ENCODE data around the gene TMEM201. TPM values are rescaled to one million over a fixed set of nuclear protein-coding genes. Genes with fewer than 3 reads are reported as not detected.

Gene TMEM201
- total and polyA plus RNA-seq, 4 experiments from 2014 or later = 0.41 to 12.9 (median 7.3) TPM

DNA sequence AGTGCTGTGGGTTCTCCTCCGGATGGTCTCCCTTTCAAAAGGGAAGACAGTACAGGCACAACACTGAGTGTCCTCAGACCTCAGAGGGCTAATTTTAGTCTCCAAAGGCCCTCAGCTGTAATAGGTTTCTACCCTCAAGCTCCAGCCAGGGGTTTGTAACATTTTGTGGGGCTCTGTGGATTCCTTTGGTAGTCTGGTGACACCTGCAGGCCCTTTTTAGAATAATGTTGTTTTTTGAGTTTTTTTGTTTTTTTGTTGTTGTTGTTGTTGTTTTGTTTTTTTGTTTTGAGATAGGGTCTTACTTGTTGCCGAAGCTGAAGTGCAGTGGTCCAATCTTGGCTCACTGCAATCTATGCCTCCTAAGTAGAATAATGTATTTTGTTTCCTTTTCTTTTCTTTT, 15.0 kb upstream of the TMEM201 start:
- H3K9me3 Mint-ChIP-seq = no peaks in the 10 kb centered on the region
- peak overlapping the region in 1 of 7 donors; percentile 13 for H3K27ac Mint-ChIP-seq
- Histone ChIP-seq H3K27ac (ENCODE audit: low read depth, low read length) (no peak overlapping the region), H3K4me3 (ENCODE audit: low read length in 2 of 2) (no peak overlapping the region), H3K9me3 (ENCODE audit: control insufficient read depth in 1 of 2, low read length in 2 of 2) (no peaks in the 10 kb centered on the region), H3K36me3 (ENCODE audit: insufficient read depth, low read length) (peaks cover 4% of the 10 kb centered on the region), H3K4me1 (ENCODE audit: insufficient read depth, low read length) (no peaks in the 10 kb centered on the region), H3K27me3 (ENCODE audit: insufficient read depth, low read length) (no peaks in the 10 kb centered on the region)
- H3K4me3 Mint-ChIP-seq = no peak overlapping the region
- ChIA-PET POLR2A (ENCODE audit: partially characterized antibody) (no interaction called here), CTCF (ENCODE audit: partially characterized antibody) (interaction anchor here (0.7 to 5.6 kb wide), 10 partner anchors 12 to 306 kb away, joined by 3 to 68 read pairs (median 4); partner anchors contain the start of gene SLC25A33)
- peak in 3 of 5 donors; percentile 13 to 22 (median 20) for DNase-seq
- H3K4me1 Mint-ChIP-seq = peaks cover 0 to 1% (median 0%) of the 10 kb centered on the region in 4 donors
- H3K27me3 Mint-ChIP-seq = no peaks in the 10 kb centered on the region
- peaks cover 8 to 41% of the 10 kb centered on the region in 2 donors for H3K36me3 Mint-ChIP-seq
- intact Hi-C loops (cut with micrococcal nuclease) = loop anchor here (10.0 kb wide), 1 partner anchor 279 kb away; the partner anchor contains the start of gene SPSB1

GRCh38 chr1:9575486-9575885, 13.2 kb upstream of the TMEM201 start:
- Mint-ChIP-seq H3K27me3 (no peaks in the 10 kb centered on the region), H3K9me3 (no peaks in the 10 kb centered on the region), H3K36me3 (peaks cover 8 to 37% of the 10 kb centered on the region in 2 donors), H3K27ac (peak overlapping the region in 3 of 7 donors; percentile 30 to 67 (median 35)), H3K4me1 (peaks cover 0 to 1% (median 0%) of the 10 kb centered on the region in 4 donors), H3K4me3 (no peak overlapping the region)
- H3K27ac ChIP-seq (ENCODE audit: low read depth, low read length) = no peak overlapping the region
- H3K4me1 ChIP-seq (ENCODE audit: insufficient read depth, low read length) = no peaks in the 10 kb centered on the region
- H3K36me3 ChIP-seq (ENCODE audit: insufficient read depth, low read length) = peaks cover 4% of the 10 kb centered on the region
- POLR2A ChIA-PET (ENCODE audit: partially characterized antibody) = no interaction called here
- no peak for DNase-seq
- H3K27me3 ChIP-seq (ENCODE audit: insufficient read depth, low read length) = no peaks in the 10 kb centered on the region
- CTCF ChIA-PET (ENCODE audit: partially characterized antibody) = interaction anchor here (0.7 to 5.6 kb wide), 2 partner anchors 80 to 465 kb away, joined by 3 to 68 read pairs; no protein-coding TSS in a partner anchor
- intact Hi-C loops (cut with micrococcal nuclease) = loop anchor here (10.0 kb wide), 1 partner anchor 281 kb away; the partner anchor contains the start of gene SPSB1
- no peaks in the 10 kb centered on the region for H3K9me3 ChIP-seq (ENCODE audit: control insufficient read depth in 1 of 2, low read length in 2 of 2)
- no peak overlapping the region for H3K4me3 ChIP-seq (ENCODE audit: low read length in 2 of 2)

GRCh38 chr1:9576903-9577302, 11.8 kb upstream of the TMEM201 start:
- no peak for DNase-seq
- Mint-ChIP-seq H3K4me3 (no peak overlapping the region), H3K4me1 (peaks cover 0 to 1% (median 0%) of the 10 kb centered on the region in 4 donors), H3K27ac (peak overlapping the region in 1 of 7 donors; percentile 68), H3K36me3 (peaks cover 8 to 37% of the 10 kb centered on the region in 2 donors), H3K27me3 (no peaks in the 10 kb centered on the region), H3K9me3 (no peaks in the 10 kb centered on the region)
- ChIA-PET POLR2A (ENCODE audit: partially characterized antibody) (no interaction called here), CTCF (ENCODE audit: partially characterized antibody) (no interaction called here)
- Histone ChIP-seq H3K27ac (ENCODE audit: low read depth, low read length) (no peak overlapping the region), H3K4me1 (ENCODE audit: insufficient read depth, low read length) (no peaks in the 10 kb centered on the region), H3K36me3 (ENCODE audit: insufficient read depth, low read length) (peaks cover 4% of the 10 kb centered on the region), H3K4me3 (ENCODE audit: low read length in 2 of 2) (no peak overlapping the region), H3K9me3 (ENCODE audit: control insufficient read depth in 1 of 2, low read length in 2 of 2) (no peaks in the 10 kb centered on the region), H3K27me3 (ENCODE audit: insufficient read depth, low read length) (no peaks in the 10 kb centered on the region)
- intact Hi-C loops (cut with micrococcal nuclease) = loop anchor here (10.0 kb wide), 1 partner anchor 282 kb away; the partner anchor contains the start of gene SPSB1

GRCh38 chr1:9577423-9577822, 11.3 kb upstream of the TMEM201 start:
- Mint-ChIP-seq H3K27ac (no peak overlapping the region), H3K4me1 (peaks cover 0 to 1% (median 0%) of the 10 kb centered on the region in 4 donors), H3K4me3 (no peak overlapping the region), H3K27me3 (no peaks in the 10 kb centered on the region), H3K36me3 (peaks cover 8 to 39% of the 10 kb centered on the region in 2 donors), H3K9me3 (no peaks in the 10 kb centered on the region)
- no peak for DNase-seq
- Histone ChIP-seq H3K27me3 (ENCODE audit: insufficient read depth, low read length) (no peaks in the 10 kb centered on the region), H3K9me3 (ENCODE audit: control insufficient read depth in 1 of 2, low read length in 2 of 2) (no peaks in the 10 kb centered on the region), H3K4me1 (ENCODE audit: insufficient read depth, low read length) (no peaks in the 10 kb centered on the region), H3K36me3 (ENCODE audit: insufficient read depth, low read length) (peaks cover 4% of the 10 kb centered on the region), H3K4me3 (ENCODE audit: low read length in 2 of 2) (no peak overlapping the region), H3K27ac (ENCODE audit: low read depth, low read length) (no peak overlapping the region)
- ChIA-PET POLR2A (ENCODE audit: partially characterized antibody) (no interaction called here), CTCF (ENCODE audit: partially characterized antibody) (no interaction called here)
- intact Hi-C loops (cut with micrococcal nuclease) = loop anchor here (10.0 kb wide), 1 partner anchor 283 kb away; the partner anchor contains the start of gene SPSB1

DNA sequence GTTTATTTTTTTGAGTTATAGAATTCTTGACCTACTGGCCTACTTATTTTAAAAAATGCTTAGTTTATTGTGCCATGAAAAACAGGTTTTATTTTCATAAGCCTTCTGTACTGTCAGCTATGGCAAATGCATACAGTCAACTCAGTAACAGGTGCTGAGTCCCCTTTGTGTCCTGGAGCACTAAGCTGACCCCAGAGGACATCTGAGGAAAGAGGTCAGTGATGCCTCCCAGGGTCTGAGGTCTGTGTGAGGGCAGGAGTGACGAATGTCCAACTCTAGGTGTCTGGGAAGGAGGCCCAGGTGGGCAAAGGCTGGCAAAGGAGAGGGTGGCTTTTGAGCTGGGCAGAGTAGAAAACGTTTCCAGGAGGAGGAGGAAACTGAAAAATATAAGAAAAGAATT, 7.8 kb upstream of the TMEM201 start:
- Mint-ChIP-seq H3K9me3 (no peaks in the 10 kb centered on the region), H3K4me3 (no peak overlapping the region), H3K4me1 (no peaks in the 10 kb centered on the region), H3K27ac (peak overlapping the region in 2 of 7 donors; percentile 0 to 44), H3K27me3 (no peaks in the 10 kb centered on the region), H3K36me3 (peaks cover 6 to 28% of the 10 kb centered on the region in 2 donors)
- ChIA-PET CTCF (ENCODE audit: partially characterized antibody) (interaction anchor here (1.2 kb wide), 1 partner anchor 90 kb away, joined by 5 read pairs; no protein-coding TSS in a partner anchor), POLR2A (ENCODE audit: partially characterized antibody) (no interaction called here)
- Histone ChIP-seq H3K36me3 (ENCODE audit: insufficient read depth, low read length) (no peaks in the 10 kb centered on the region), H3K27ac (ENCODE audit: low read depth, low read length) (no peak overlapping the region), H3K27me3 (ENCODE audit: insufficient read depth, low read length) (no peaks in the 10 kb centered on the region), H3K4me3 (ENCODE audit: low read length in 2 of 2) (no peak overlapping the region), H3K9me3 (ENCODE audit: control insufficient read depth in 1 of 2, low read length in 2 of 2) (no peaks in the 10 kb centered on the region), H3K4me1 (ENCODE audit: insufficient read depth, low read length) (no peaks in the 10 kb centered on the region)
- intact Hi-C loops (cut with micrococcal nuclease) = no loop called here
- DNase-seq = no peak

DNA sequence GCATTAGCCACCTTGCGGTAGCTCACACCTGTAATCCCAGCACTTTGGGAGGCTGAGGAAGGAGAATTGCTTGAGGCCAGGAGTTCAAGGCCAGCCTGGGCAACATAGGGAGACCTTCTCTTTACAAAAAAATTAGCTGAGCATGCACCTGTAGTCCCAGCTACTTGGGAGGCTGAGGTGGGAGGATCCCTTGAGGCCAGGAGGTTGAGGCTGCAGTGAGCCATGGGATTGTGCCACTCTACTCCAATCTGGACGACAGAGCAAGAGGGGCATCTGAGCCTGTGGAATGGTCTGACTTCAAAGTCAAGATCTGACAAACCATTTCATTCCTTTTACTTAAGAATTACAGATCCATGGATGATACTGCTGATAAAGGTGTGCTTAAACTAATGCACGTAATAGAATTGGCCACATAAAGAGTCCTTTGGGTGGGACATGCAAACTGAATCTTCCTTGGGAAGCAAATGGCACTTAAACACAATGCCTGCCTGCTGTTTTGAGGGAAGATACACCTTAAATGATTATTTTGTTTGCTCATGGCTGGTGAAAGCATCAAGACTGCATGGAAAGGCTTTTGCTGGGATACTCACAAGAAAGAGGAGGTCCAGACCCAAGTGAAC, 2.5 kb upstream of the TMEM201 start:
- H3K36me3 Mint-ChIP-seq = peaks cover 4 to 6% of the 10 kb centered on the region in 2 donors
- Histone ChIP-seq H3K36me3 (ENCODE audit: insufficient read depth, low read length) (no peaks in the 10 kb centered on the region), H3K4me3 (ENCODE audit: low read length in 2 of 2) (no peak overlapping the region), H3K9me3 (ENCODE audit: control insufficient read depth in 1 of 2, low read length in 2 of 2) (no peaks in the 10 kb centered on the region), H3K27me3 (ENCODE audit: insufficient read depth, low read length) (no peaks in the 10 kb centered on the region), H3K27ac (ENCODE audit: low read depth, low read length) (no peak overlapping the region), H3K4me1 (ENCODE audit: insufficient read depth, low read length) (peaks cover 23% of the 10 kb centered on the region)
- H3K4me1 Mint-ChIP-seq = peaks cover 11 to 28% (median 17%) of the 10 kb centered on the region in 4 donors
- H3K27ac Mint-ChIP-seq = peak overlapping the region in 1 of 7 donors; percentile 22
- intact Hi-C loops (cut with micrococcal nuclease) = loop anchor here (5.0 kb wide), 1 partner anchor 446 kb away; the partner anchor contains the start of gene UBE4B
- DNase-seq = no peak
- POLR2A ChIA-PET (ENCODE audit: partially characterized antibody) = no interaction called here
- no peak overlapping the region for H3K4me3 Mint-ChIP-seq
- H3K27me3 Mint-ChIP-seq = no peaks in the 10 kb centered on the region
- CTCF ChIA-PET (ENCODE audit: partially characterized antibody) = interaction anchor here (0.7 kb wide), 1 partner anchor 117 kb away, joined by 4 read pairs; no protein-coding TSS in a partner anchor
- H3K9me3 Mint-ChIP-seq = no peaks in the 10 kb centered on the region

GRCh38 chr1:9589144-9589718, 520 bp downstream of the TMEM201 start:
- H3K36me3 Mint-ChIP-seq = no peaks in the 10 kb centered on the region

More at GRCh38 chr1:9589144-9589718, 520 bp downstream of the TMEM201 start:
- DNase-seq = peak; percentile 29 to 55 (median 42)
- Mint-ChIP-seq H3K27ac (peak overlapping the region in 6 of 7 donors; percentile 60 to 83 (median 81)), H3K27me3 (no peaks in the 10 kb centered on the region), H3K4me1 (peaks cover 14 to 48% (median 25%) of the 10 kb centered on the region in 4 donors), H3K9me3 (no peaks in the 10 kb centered on the region), H3K4me3 (peak overlapping the region; percentile 84 to 91 (median 86))
- H3K4me1 ChIP-seq (ENCODE audit: insufficient read depth, low read length) = peaks cover 42% of the 10 kb centered on the region
- no peaks in the 10 kb centered on the region for H3K36me3 ChIP-seq (ENCODE audit: insufficient read depth, low read length)
- no peaks in the 10 kb centered on the region for H3K9me3 ChIP-seq (ENCODE audit: control insufficient read depth in 1 of 2, low read length in 2 of 2)
- POLR2A ChIA-PET (ENCODE audit: partially characterized antibody) = interaction anchor here (0.7 to 1.1 kb wide), 6 partner anchors 11 to 322 kb away, joined by 3 to 4 read pairs (median 3); no protein-coding TSS in a partner anchor
- peak overlapping the region in 1 of 2 donors; percentile 57 for H3K4me3 ChIP-seq (ENCODE audit: low read length in 2 of 2)
- peak overlapping the region; percentile 47 for H3K27ac ChIP-seq (ENCODE audit: low read depth, low read length)
- intact Hi-C loops (cut with micrococcal nuclease) = loop anchor here (5.0 kb wide), 1 partner anchor 443 kb away; the partner anchor contains the start of gene UBE4B
- no peaks in the 10 kb centered on the region for H3K27me3 ChIP-seq (ENCODE audit: insufficient read depth, low read length)
- CTCF ChIA-PET (ENCODE audit: partially characterized antibody) = interaction anchor here (1.0 to 1.9 kb wide), 5 partner anchors 10 to 195 kb away, joined by 3 to 7 read pairs (median 3); no protein-coding TSS in a partner anchor

Measured in CD4-positive, alpha-beta memory T cell (primary cell).